ENCODE data around the gene UBE2F. TPM values are rescaled to one million over a fixed set of nuclear protein-coding genes. Genes with fewer than 3 reads are reported as not detected.

Gene UBE2F
- total RNA-seq, 1 experiment from 2014 or later = 44.9 TPM

- no peaks in the 10 kb centered on the region for H3K36me3 ChIP-seq (ENCODE audit: control insufficient read depth, insufficient read depth, low read length)
- in situ Hi-C loops (cut with HindIII; ENCODE audit: low pct_unique_long_range_greater_than_20kb, low sequenced_read_pairs) = no loop called here
- H3K27me3 ChIP-seq (ENCODE audit: control insufficient read depth, insufficient read depth, low read length) = no peaks in the 10 kb centered on the region
- no peaks in the 10 kb centered on the region for H3K4me1 ChIP-seq (ENCODE audit: control insufficient read depth, insufficient read depth, low read length)
- H3K4me3 ChIP-seq (ENCODE audit: low read depth in 2 of 2, low read length in 2 of 2) = no peak overlapping the region
- no peaks in the 10 kb centered on the region for H3K9me3 ChIP-seq (ENCODE audit: control insufficient read depth, insufficient read depth, low read depth, low read length)
- BruUV-seq (replicated peaks) = no TSS peak
- POLR2A ChIA-PET = no interaction called here
- intact Hi-C loops (cut with micrococcal nuclease; ENCODE audit: unreplicated experiment) = no loop called here
- TF ChIP-seq POLR2AphosphoS5 (IDR thresholded peaks at IDR 0.05; ENCODE audit: low read depth, low read length) = no peak
- no peak for TF ChIP-seq TCF7L2 (IDR thresholded peaks at IDR 0.05; ENCODE audit: low read depth, low read length)
- TF ChIP-seq CTCF (IDR thresholded peaks at IDR 0.05) = no peak
- no peak for TF ChIP-seq SIN3A (IDR thresholded peaks at IDR 0.05; ENCODE audit: borderline replicate concordance, insufficient read depth, low read depth, low read length)
- no peak for TF ChIP-seq REST (IDR thresholded peaks at IDR 0.05; ENCODE audit: insufficient read depth in 1 of 2, low read depth in 2 of 2, low read length in 1 of 2)
- CTCF ChIA-PET = no interaction called here
- no peak overlapping the region for H3K27ac ChIP-seq (ENCODE audit: low read length)
- DNase-seq (ENCODE audit: low read depth, low spot score) (no peak), ATAC-seq (no peak)
These were observed 49.7 kb downstream of the UBE2F start for GRCh38 chr2:238016526-238016925.

- Histone ChIP-seq H3K4me1 (ENCODE audit: control insufficient read depth, insufficient read depth, low read length) (no peaks in the 10 kb centered on the region), H3K9me3 (ENCODE audit: control insufficient read depth, insufficient read depth, low read depth, low read length) (no peaks in the 10 kb centered on the region), H3K27ac (ENCODE audit: low read length) (no peak overlapping the region), H3K27me3 (ENCODE audit: control insufficient read depth, insufficient read depth, low read length) (no peaks in the 10 kb centered on the region), H3K36me3 (ENCODE audit: control insufficient read depth, insufficient read depth, low read length) (no peaks in the 10 kb centered on the region), H3K4me3 (ENCODE audit: low read depth in 2 of 2, low read length in 2 of 2) (no peak overlapping the region)
- in situ Hi-C loops (cut with HindIII; ENCODE audit: low pct_unique_long_range_greater_than_20kb, low sequenced_read_pairs) (no loop called here), intact Hi-C loops (cut with micrococcal nuclease; ENCODE audit: unreplicated experiment) (no loop called here)
- CTCF ChIA-PET = no interaction called here
- ATAC-seq = no peak
- no peak for DNase-seq (ENCODE audit: low read depth, low spot score)
- POLR2A ChIA-PET = no interaction called here
- BruUV-seq (replicated peaks) = no TSS peak
- TF ChIP-seq POLR2AphosphoS5 (IDR thresholded peaks at IDR 0.05; ENCODE audit: low read depth, low read length) = no peak
- no peak for TF ChIP-seq SIN3A (IDR thresholded peaks at IDR 0.05; ENCODE audit: borderline replicate concordance, insufficient read depth, low read depth, low read length)
- TF ChIP-seq TCF7L2 (IDR thresholded peaks at IDR 0.05; ENCODE audit: low read depth, low read length) = no peak
- TF ChIP-seq CTCF (IDR thresholded peaks at IDR 0.05) = no peak
- TF ChIP-seq REST (IDR thresholded peaks at IDR 0.05; ENCODE audit: insufficient read depth in 1 of 2, low read depth in 2 of 2, low read length in 1 of 2) = no peak
These were observed 53.1 kb downstream of the UBE2F start for GRCh38 chr2:238019962-238020361.
